Chondrocyte (in vitro differentiated cells): Measurements from ENCODE around the gene PPP2R5C. TPM values are rescaled to one million over a fixed set of nuclear protein-coding genes. Genes with fewer than 3 reads are reported as not detected.

Experiments used
- DNase-seq: peaks from one replicate; pipeline ENCODE4 v3.0.0; 2021; ENCODE audit warnings: mixed read lengths, low spot score
- H3K27ac Mint-ChIP-seq: one replicate; pipeline ENCODE4 v1.8.0; 2021; ENCODE audit warnings: mild to moderate bottlenecking, moderate library complexity, mixed read lengths; ENCODE audit not compliant: unreplicated experiment
- H3K27me3 Mint-ChIP-seq: 2 replicates; pipeline ENCODE4 v1.8.0; 2021; ENCODE audit warnings: low read depth, mixed read lengths
- H3K36me3 Mint-ChIP-seq: 2 replicates; pipeline ENCODE4 v1.8.0; 2021; ENCODE audit warnings: low read depth, mixed read lengths
- H3K4me1 Mint-ChIP-seq: 2 replicates; pipeline ENCODE4 v1.8.0; 2021; ENCODE audit warnings: low read depth, mild to moderate bottlenecking, mixed read lengths
- H3K4me3 Mint-ChIP-seq: one replicate; pipeline ENCODE4 v1.8.0; 2021; ENCODE audit warnings: mild to moderate bottlenecking, moderate library complexity, mixed read lengths; ENCODE audit not compliant: unreplicated experiment
- H3K9me3 Mint-ChIP-seq: 2 replicates; pipeline ENCODE4 v1.8.0; 2021; ENCODE audit warnings: low read depth, mixed read lengths
- total RNA-seq: library from RNA; stranded (reverse); gene quantifications from 3 replicates; pipeline ENCODE4 v1.2.1, GENCODE V29; 2021
- TF ChIP-seq, protein P1 (sequence below): fragments of 200-600 bp; sonication (generic); IDR thresholded peaks from 2 replicates; pipeline ENCODE4 v1.5.0; 2021; ENCODE audit warnings: antibody characterized with exemption, mild to moderate bottlenecking, moderate library complexity

PPP2R5C gene
- total RNA-seq, 1 donor from 2014 or later = 95.0 TPM

DNA sequence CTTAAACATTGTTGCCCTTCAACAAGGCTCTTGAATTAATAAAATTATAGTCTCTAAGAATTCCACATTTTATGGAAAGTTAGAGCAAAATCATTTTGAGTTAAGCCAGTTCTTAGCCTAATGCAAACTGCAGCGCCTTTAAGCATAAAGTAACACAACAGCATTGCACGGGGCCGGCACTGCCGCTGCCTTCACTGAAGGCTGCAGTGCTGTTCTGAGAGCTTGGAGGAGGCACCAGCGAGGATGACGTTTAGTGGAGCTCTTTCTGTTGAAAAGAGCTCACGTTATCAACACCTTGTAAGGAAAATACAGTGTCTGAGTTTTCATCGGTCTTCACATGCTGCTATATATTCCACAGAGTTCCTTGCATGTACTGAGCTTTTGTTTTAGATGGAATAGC is 164.6 kb downstream of the PPP2R5C start:
- Mint-ChIP-seq H3K27me3 (no peaks in the 10 kb centered on the region), H3K36me3 (peaks cover 9% of the 10 kb centered on the region), H3K27ac (no peak overlapping the region), H3K4me3 (no peak overlapping the region), H3K4me1 (peaks cover 2% of the 10 kb centered on the region), H3K9me3 (no peaks in the 10 kb centered on the region)
- DNase-seq = peak; percentile 32
- TF ChIP-seq, protein P1, sequence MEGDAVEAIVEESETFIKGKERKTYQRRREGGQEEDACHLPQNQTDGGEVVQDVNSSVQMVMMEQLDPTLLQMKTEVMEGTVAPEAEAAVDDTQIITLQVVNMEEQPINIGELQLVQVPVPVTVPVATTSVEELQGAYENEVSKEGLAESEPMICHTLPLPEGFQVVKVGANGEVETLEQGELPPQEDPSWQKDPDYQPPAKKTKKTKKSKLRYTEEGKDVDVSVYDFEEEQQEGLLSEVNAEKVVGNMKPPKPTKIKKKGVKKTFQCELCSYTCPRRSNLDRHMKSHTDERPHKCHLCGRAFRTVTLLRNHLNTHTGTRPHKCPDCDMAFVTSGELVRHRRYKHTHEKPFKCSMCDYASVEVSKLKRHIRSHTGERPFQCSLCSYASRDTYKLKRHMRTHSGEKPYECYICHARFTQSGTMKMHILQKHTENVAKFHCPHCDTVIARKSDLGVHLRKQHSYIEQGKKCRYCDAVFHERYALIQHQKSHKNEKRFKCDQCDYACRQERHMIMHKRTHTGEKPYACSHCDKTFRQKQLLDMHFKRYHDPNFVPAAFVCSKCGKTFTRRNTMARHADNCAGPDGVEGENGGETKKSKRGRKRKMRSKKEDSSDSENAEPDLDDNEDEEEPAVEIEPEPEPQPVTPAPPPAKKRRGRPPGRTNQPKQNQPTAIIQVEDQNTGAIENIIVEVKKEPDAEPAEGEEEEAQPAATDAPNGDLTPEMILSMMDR = no peak

DNA sequence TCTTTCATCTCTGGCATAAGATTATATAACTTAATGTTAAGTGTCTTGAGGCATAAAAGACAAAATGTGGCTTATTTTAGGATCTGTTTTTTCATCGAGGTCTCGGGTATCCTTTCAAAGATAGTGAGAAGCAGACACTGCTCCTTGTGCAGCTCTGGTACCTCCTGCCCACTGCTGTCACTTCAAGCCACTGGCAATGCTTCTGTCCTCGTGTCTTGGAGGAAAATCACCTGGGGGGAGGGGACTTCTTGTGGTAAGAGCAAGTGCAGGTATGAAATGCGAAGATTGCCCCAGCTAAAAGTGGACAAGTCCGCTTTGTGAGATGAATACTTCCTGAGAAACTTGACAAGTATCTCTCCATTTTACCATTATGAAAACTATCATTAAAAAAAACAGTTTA is 165.1 kb downstream of the PPP2R5C start:
- Mint-ChIP-seq H3K9me3 (no peaks in the 10 kb centered on the region), H3K27me3 (no peaks in the 10 kb centered on the region), H3K4me1 (peaks cover 2% of the 10 kb centered on the region), H3K36me3 (peaks cover 7% of the 10 kb centered on the region), H3K27ac (no peak overlapping the region), H3K4me3 (no peak overlapping the region)
- no peak for DNase-seq
- TF ChIP-seq, protein P1 = no peak

- no peak overlapping the region for H3K27ac Mint-ChIP-seq
- H3K9me3 Mint-ChIP-seq = no peaks in the 10 kb centered on the region
- DNase-seq = peak; percentile 55
- peaks cover 3% of the 10 kb centered on the region for H3K36me3 Mint-ChIP-seq
- TF ChIP-seq, protein P1 = no peak
- H3K4me1 Mint-ChIP-seq = peaks cover 2% of the 10 kb centered on the region
- H3K4me3 Mint-ChIP-seq = no peak overlapping the region
- H3K27me3 Mint-ChIP-seq = no peaks in the 10 kb centered on the region
Observed at GRCh38 chr14:101927859-101928258, 166.3 kb downstream of the PPP2R5C start.

DNA sequence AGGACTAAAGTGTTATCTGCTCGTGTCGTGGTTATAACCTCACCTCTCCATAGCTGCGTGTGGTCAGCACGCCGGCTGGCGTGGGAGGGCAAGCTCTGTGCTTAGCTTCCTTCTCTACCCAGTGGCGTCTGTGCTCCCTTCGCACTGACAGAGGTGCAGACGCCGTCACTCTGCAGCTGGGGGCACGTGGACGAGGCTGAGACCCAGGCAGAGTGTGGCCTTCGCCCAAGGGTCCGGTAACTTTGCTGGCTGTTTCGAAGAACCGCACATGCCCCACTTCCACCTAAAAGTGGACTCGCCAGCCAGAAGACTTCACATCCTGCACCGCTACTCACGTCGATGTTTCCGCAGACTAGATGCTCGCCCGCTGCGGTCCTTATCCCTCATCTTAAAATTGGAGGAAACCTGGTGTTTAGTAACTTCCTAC is 166.9 kb downstream of the PPP2R5C start:
- H3K27ac Mint-ChIP-seq = no peak overlapping the region
- no peaks in the 10 kb centered on the region for H3K36me3 Mint-ChIP-seq
- H3K4me1 Mint-ChIP-seq = peaks cover 2% of the 10 kb centered on the region
- no peak overlapping the region for H3K4me3 Mint-ChIP-seq
- no peaks in the 10 kb centered on the region for H3K9me3 Mint-ChIP-seq
- H3K27me3 Mint-ChIP-seq = no peaks in the 10 kb centered on the region
- TF ChIP-seq, protein P1 = no peak
- DNase-seq = peak; percentile 77

DNA sequence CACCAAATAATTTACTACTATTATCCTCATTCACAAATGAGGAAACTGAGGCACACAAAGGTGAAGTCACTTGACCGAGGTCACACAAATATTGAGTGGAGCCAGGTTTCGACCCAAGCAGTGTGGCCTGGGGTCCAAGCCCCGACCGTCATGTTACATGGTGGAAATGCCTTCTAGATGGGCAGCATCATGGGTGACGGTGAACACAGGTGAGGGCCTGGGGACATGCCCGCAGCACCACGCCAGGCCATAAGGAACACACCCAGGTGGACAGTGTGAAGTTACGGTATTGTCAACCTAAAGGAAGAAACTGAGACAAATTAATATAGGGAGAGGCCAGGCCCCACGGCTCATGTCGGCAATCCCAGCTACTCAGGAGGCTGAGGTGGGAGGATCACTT is 167.6 kb downstream of the PPP2R5C start:
- H3K9me3 Mint-ChIP-seq = no peaks in the 10 kb centered on the region
- H3K27me3 Mint-ChIP-seq = no peaks in the 10 kb centered on the region
- no peak overlapping the region for H3K27ac Mint-ChIP-seq
- TF ChIP-seq, protein P1 = no peak
- H3K36me3 Mint-ChIP-seq = no peaks in the 10 kb centered on the region
- H3K4me3 Mint-ChIP-seq = no peak overlapping the region
- peaks cover 2% of the 10 kb centered on the region for H3K4me1 Mint-ChIP-seq
- DNase-seq = peak; percentile 38
